Mesothelial cell of epicardium (in vitro differentiated cells): Measurements from ENCODE around the gene FCHSD2. TPM values are rescaled to one million over a fixed set of nuclear protein-coding genes. Genes with fewer than 3 reads are reported as not detected.
"Not testable (repeated sequence)": the region's sequence is repeated elsewhere in the genome, so short reads cannot be mapped to it uniquely, and the experiment has no call there.

Experiments used
- DNase-seq, 2 experiments: peaks; one replicate each; pipeline ENCODE4 v3.0.0; 2021; ENCODE audit warnings: low spot score in 2 of 2; ENCODE audit not compliant: unreplicated experiment in 2 of 2
- H3K27ac Mint-ChIP-seq: 2 replicates; pipeline ENCODE4 v1.8.0; 2021; ENCODE audit warnings: mixed read lengths
- H3K27me3 Mint-ChIP-seq: 2 replicates; pipeline ENCODE4 v1.8.0; 2021; ENCODE audit warnings: low read depth, mixed read lengths
- H3K36me3 Mint-ChIP-seq: 2 replicates; pipeline ENCODE4 v1.8.0; 2021; ENCODE audit warnings: mixed read lengths
- H3K4me1 Mint-ChIP-seq: 2 replicates; pipeline ENCODE4 v1.8.0; 2021; ENCODE audit warnings: mixed read lengths
- H3K4me3 Mint-ChIP-seq: 2 replicates; pipeline ENCODE4 v1.8.0; 2021; ENCODE audit warnings: mild to moderate bottlenecking, moderate library complexity, mixed read lengths
- H3K9me3 Mint-ChIP-seq: 2 replicates; pipeline ENCODE4 v1.8.0; 2021; ENCODE audit warnings: mixed read lengths
- CTCF ChIP-seq: fragments of 200-600 bp; sonication (generic); IDR thresholded peaks from one replicate; pipeline ENCODE4 v1.5.0; 2021; ENCODE audit warnings: antibody characterized with exemption; ENCODE audit not compliant: unreplicated experiment
- total RNA-seq: library from RNA; stranded (reverse); gene quantifications from 3 replicates; pipeline ENCODE4 v1.2.1, GENCODE V29; 2021

Gene FCHSD2
- total RNA-seq, 1 donor from 2014 or later: 33.8 TPM

GRCh38 chr11:73140213-73141030, 1.7 kb downstream of the FCHSD2 start:
- peak overlapping the region; percentile 96 for H3K27ac Mint-ChIP-seq
- no peak for DNase-seq
- peak overlapping the region; percentile 96 for H3K4me3 Mint-ChIP-seq
- H3K4me1 Mint-ChIP-seq: peaks cover 34% of the 10 kb centered on the region
- H3K36me3 Mint-ChIP-seq: peaks cover 3% of the 10 kb centered on the region
- H3K9me3 Mint-ChIP-seq: no peaks in the 10 kb centered on the region
- H3K27me3 Mint-ChIP-seq: no peaks in the 10 kb centered on the region
- no peak for TF ChIP-seq CTCF

- Mint-ChIP-seq H3K36me3 (peaks cover 5% of the 10 kb centered on the region), H3K4me3 (peak overlapping the region; percentile 96), H3K27me3 (no peaks in the 10 kb centered on the region), H3K27ac (no peak overlapping the region), H3K9me3 (no peaks in the 10 kb centered on the region), H3K4me1 (peaks cover 31% of the 10 kb centered on the region)
- no peak for TF ChIP-seq CTCF
- no peak for DNase-seq
Measured at GRCh38 chr11:73139476-73140198, 2.5 kb downstream of the FCHSD2 start.

GRCh38 chr11:73137944-73138274, 4.2 kb downstream of the FCHSD2 start:
- H3K4me3 Mint-ChIP-seq: no peak overlapping the region
- H3K27me3 Mint-ChIP-seq: no peaks in the 10 kb centered on the region
- H3K36me3 Mint-ChIP-seq: peaks cover 8% of the 10 kb centered on the region
- no peak for DNase-seq
- no peaks in the 10 kb centered on the region for H3K9me3 Mint-ChIP-seq
- H3K27ac Mint-ChIP-seq: no peak overlapping the region
- TF ChIP-seq CTCF: no peak
- peaks cover 22% of the 10 kb centered on the region for H3K4me1 Mint-ChIP-seq

GRCh38 chr11:73137262-73137943, 4.7 kb downstream of the FCHSD2 start:
- Mint-ChIP-seq H3K4me1 (peaks cover 20% of the 10 kb centered on the region), H3K4me3 (no peak overlapping the region), H3K27ac (no peak overlapping the region), H3K36me3 (peaks cover 8% of the 10 kb centered on the region), H3K27me3 (no peaks in the 10 kb centered on the region), H3K9me3 (no peaks in the 10 kb centered on the region)
- no peak for DNase-seq
- no peak for TF ChIP-seq CTCF

- not testable (repeated sequence) for H3K27me3 Mint-ChIP-seq, H3K4me3 Mint-ChIP-seq, DNase-seq, H3K27ac Mint-ChIP-seq, H3K9me3 Mint-ChIP-seq, H3K36me3 Mint-ChIP-seq
- H3K4me1 Mint-ChIP-seq: peaks cover 20% of the 10 kb centered on the region
Measured at GRCh38 chr11:73136722-73137121, 5.4 kb downstream of the FCHSD2 start.
